Limb (tissue), 2 donors: Measurements from ENCODE around the gene RAB7A.

Experiments used
- DNase-seq, 2 donors: peaks; one replicate each; pipeline ENCODE4 v3.0.0-alpha.2; 2016; ENCODE audit errors: extremely low spot score in 2 of 2

RAB7A gene

DNA sequence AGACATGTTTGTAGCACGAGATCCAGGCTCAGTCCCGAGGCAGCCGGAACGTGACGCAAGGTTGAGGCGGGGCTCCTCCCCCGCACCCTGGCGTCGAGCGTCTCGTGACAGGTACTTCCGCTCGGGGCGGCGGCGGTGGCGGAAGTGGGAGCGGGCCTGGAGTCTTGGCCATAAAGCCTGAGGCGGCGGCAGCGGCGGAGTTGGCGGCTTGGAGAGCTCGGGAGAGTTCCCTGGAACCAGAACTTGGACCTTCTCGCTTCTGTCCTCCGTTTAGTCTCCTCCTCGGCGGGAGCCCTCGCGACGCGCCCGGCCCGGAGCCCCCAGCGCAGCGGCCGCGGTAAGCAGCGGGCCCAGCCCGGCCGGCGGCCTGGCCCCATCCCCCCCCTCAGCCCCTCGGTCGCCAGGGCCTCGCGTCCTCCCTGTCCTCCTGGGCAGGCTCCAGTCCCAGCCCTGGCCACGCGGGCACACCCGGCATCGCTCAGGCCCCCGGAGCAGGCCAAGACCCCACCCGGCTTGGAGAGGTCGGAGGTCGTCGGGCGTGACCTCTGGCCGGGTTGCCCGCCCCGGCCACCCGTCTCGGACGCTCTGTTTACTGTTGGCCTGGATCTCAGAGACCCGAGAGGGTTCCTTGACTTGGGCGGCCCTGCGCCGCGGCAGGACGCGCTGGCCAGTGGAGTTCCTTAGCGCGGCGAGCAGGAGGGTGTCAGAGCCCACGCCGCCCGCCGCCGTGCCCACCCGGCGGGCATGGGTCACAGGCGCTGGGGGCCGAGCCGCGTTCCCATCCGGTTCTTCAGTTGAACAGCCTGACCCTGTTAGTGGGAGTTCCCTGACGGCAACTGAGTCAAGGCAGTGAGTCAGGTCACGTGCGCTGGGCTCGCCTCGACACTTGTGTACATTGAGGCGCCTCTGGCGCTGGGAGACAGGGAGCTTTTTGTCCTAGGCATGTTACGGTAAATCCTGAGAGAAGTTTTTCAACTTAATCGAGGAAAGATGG lies at the start of gene RAB7A:
Gene RAB7A (plus strand): TSS at position 161 of the 994 bp plus-strand sequence. CDS start 69,185 bp downstream, outside the sequence.
- peak; percentile 98 to 99 for DNase-seq

GRCh38 chr3:128679338-128679737 lies 46.6 kb upstream of the RAB7A start:
- no peak for DNase-seq

GRCh38 chr3:128680603-128681368 lies 45.2 kb upstream of the RAB7A start:
- peak; percentile 98 for DNase-seq

GRCh38 chr3:128681369-128681829 lies 44.6 kb upstream of the RAB7A start:
- DNase-seq = no peak

DNA sequence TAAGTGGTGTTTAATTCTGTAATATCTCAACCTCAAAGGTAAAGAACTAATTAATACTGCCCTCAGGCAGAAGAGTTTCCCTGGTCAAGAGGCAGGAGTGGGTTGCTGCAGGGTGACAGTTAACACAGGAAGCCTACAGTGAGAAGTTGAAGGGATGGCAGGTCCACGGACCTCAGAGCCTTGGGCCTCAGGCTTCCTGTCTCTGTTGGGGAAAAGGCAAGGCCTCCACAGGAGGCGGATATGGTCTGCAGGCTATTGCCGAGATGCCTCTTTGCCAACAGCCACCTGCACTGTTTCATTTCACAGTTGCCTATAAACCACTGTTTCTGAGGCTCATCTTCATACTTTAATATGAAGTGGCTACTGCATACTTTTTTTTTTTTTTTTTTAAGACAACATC lies 42.0 kb upstream of the RAB7A start:
- DNase-seq = no peak

DNA sequence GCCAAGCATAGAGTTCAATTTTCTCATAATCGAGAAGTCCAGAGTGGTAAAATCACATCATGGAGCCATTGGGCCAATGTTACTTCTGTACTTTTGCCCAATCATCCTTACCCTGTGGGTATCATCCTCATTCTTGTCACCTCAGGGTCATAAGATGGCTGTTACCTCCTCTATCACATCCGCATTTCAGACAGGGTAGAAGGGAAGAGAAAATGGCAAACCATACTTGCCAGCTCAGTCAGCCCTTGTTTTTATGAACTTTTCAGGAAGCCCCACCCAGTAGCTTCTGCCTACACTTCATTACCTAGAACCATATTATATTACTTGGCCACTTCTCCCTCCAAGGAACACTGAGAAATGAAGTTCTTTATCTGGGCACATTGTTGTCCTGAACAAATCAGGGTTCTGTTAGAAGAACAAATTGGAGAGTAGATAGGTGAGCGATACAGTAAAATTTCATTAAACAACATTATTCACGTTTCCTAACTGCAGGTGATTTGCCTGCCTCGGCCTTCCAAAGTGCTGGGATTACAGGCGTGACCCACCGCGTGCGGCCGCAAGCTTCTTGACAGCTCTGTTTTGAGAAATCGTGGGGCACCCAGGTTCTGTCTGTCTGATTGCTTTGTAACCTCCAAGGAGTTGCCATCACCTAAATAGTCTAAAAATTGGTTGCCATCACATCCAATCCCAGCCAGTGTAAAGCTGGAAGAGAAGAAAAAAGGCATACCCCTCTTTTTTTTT lies 40.8 kb upstream of the RAB7A start:
- DNase-seq = no peak

GRCh38 chr3:128686465-128686864 lies 39.5 kb upstream of the RAB7A start:
- no peak for DNase-seq

DNA sequence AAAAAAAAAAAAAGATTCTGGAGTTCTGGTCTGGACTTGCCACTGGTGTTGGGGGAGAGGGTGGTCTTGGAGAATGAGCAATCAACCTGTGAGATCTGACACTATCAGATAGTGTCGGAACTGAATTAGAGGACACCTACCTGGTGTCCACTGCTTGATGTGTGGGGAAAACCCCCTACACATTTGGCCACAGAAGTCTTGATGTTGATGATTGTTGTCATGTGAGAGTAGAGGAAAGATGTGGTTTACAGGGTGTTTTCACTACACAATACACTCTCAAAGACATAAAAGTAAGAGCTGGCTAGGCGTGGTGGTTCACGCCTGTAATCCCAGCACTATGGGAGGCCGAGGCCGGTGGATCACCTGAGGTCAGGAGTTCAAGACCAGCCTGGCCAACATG lies 36.9 kb upstream of the RAB7A start:
- DNase-seq = no peak

DNA sequence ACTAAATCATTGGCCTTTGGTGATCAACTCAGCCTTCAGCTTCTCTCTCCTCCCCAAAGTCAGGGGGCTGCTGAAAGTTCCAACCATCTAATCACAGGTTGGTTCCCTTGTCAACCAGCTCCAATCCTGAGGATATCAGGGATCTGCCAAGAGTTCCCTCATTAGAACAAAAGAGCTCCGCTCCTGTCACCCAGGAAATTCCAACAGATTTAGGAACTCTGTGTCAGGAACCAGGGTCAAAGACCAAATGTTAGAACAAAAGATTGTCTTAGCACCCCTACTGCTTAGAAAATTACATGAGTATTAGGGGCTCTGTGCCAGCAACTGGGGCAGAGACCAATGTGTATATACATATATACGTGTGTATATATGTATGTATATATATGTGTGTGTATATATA lies 32.3 kb upstream of the RAB7A start:
- DNase-seq = no peak

DNA sequence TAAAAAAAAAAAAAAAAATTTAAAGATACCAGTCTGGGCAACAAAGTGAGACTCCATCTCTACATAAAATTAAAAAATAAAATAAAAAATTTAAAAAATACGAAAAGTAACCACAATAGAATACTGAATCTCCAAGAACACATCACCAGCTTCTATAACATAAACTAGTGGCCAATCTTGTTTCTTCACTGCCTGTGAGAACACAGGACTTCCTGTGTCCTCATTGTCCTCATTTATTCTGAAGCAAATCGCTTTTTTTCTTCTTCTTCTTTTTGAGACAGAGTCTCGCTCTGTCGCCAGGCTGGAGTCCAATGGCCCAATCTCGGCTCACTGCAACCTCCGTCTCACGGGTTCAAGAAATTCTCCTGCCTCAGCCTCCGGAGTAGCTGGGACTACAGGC lies 28.6 kb upstream of the RAB7A start:
- DNase-seq = no peak

GRCh38 chr3:128698211-128699047 lies 27.6 kb upstream of the RAB7A start:
- peak in 1 of 2 donors; percentile 65 for DNase-seq

DNA sequence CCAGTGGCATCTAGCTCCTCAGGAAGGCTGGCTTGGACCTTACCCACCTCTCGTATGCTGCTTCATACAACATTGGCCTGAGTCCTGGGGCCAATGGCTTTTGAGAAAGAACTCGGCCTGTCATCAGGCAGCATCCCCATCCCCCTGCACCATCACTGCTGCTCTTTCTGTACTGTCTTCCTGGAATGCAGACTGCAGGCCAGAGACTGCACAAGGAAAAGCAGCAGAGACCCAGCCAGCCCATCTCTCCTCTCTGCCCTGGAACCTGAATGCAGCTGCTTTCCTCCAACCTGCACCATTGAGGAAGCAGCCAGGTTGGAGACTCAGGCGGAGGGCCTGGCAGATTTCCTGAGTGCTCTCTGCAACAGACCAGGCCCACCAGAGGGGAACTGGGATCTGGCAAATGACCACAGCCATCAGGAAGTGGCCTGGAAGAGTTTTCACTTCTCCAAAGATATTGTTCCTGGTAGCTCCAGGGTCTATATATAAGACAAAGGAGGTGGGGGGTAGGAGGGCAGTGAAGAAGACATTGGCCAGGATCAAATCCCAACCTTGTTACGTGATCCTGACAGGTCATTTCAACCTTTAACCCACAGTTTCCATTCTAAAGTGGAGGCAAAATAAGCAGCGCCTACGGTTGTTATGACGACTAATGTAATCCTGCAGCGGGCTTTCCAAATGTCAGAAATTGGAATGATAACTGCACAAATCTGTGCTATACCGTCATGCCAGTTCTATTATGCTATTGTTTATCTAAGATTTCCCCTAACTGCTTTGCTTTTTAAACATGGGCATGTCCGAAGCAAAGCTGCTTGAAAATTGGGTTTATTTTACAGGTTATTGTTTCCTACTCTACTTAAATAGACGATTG lies 24.4 kb upstream of the RAB7A start:
- DNase-seq = no peak

DNA sequence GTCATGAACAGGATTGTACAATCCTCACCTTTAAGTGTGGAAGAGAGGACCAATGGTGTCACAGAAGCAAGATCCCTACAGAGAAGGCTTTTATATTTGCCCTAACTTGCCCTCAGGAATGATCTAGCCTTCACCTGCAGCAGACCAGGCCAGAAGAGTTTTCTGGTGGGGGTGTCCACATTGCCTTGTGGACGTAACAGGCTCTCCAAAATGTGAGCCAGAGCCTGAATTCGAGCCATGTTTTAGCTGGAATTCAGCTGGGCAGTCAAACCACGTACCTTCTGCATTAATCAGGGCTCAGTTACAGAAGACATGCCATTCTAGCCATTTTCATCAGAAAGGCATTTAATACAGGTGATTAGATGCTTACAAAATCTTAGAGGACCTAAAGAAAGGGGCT lies 23.6 kb upstream of the RAB7A start:
- DNase-seq = no peak

GRCh38 chr3:128703561-128703960 lies 22.4 kb upstream of the RAB7A start:
- DNase-seq = no peak

- no peak for DNase-seq
Measured at GRCh38 chr3:128706086-128706615, 19.8 kb upstream of the RAB7A start.

DNA sequence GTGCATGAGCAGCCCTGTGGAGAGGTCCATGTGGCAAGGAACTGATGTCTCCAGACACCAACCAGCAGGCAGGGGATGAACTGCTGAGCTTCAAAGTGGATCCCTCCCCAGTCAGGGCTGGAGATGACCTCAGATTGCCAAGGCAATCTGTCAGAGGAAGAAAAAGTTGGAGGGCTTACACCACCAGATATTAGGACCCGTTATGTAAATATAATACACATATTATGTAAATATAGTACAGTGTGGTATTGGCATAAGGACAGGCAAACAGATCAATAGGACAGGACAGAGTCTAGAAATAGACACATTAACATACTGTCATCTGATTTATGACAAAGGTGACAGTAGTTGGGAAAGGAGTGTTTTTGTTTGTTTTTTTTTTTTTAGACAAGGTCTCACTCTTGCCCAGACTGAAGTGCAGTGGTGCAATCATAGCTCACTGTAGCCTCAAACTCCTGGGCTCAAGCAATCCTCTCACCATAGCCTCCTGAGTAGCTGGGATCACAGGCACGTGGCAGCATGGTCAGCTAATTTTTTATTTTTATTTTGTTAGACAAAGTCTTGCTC lies 18.0 kb upstream of the RAB7A start:
- no peak for DNase-seq

GRCh38 chr3:128709038-128709437 lies 16.9 kb upstream of the RAB7A start:
- no peak for DNase-seq

DNA sequence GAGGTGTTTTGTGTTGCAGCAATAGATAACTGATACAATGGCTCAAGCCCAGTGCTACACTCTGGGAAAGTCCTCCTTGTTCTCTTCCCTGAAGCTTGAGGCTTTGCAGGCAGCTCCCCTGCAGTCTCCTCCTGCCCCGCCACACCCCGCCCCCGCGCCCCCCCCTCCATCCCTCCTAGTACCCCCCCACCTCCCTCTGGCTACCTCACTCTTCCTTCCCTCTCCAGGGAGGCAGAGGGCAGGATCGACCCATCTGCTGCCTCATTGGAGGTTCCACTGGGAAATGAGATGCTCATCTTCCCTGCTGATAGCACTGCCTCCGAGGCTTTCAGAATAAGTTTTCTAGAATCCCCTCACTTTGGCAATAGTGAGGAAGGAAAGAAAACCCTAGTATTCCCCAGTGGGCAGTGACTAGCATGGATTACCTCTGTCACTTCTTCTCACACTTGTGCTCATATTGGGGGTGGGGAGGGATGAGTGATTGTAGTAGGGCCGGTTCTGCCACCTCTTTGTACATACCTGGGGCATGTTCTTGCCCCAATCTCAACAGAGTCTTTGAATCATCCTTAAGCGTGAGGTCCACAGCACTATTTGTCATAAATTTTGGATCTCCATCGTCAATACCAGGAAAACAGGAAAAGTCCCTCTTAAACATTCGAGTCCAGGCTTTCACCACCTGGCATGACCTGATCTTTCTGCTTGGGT lies 16.3 kb upstream of the RAB7A start:
- no peak for DNase-seq
